GM12892 (cell line): Measurements from ENCODE around the gene CORO2A.

Source experiments
- DNase-seq: peaks from one replicate; pipeline ENCODE4 v3.0.0; 2011; ENCODE audit not compliant: insufficient read length
- FAIRE-seq: peaks from 2 replicates; lab custom pipeline; 2011; peaks lifted over from hg19 to GRCh38; lab: Jason Lieb, UNC
- POLR2A ChIP-seq: IDR thresholded peaks from 2 replicates; pipeline ENCODE4 v1.6.1; 2011; ENCODE audit warnings: low read depth, low read length, control low read depth
- POLR2AphosphoS5 ChIP-seq: IDR thresholded peaks from 2 replicates; pipeline ENCODE4 v1.6.1; 2011; ENCODE audit warnings: low read depth, low read length, control low read depth
- TAF1 ChIP-seq: IDR thresholded peaks from 2 replicates; pipeline ENCODE4 v1.6.1; 2011; ENCODE audit warnings: low read depth, mild to moderate bottlenecking, control low read depth, low read length, borderline replicate concordance

CORO2A gene

GRCh38 chr9:98218562-98219363 is 26.3 kb upstream of the CORO2A start:
- no peak for DNase-seq
- no peak for FAIRE-seq
- TF ChIP-seq TAF1 (no peak), POLR2AphosphoS5 (no peak), POLR2A (no peak)

DNA sequence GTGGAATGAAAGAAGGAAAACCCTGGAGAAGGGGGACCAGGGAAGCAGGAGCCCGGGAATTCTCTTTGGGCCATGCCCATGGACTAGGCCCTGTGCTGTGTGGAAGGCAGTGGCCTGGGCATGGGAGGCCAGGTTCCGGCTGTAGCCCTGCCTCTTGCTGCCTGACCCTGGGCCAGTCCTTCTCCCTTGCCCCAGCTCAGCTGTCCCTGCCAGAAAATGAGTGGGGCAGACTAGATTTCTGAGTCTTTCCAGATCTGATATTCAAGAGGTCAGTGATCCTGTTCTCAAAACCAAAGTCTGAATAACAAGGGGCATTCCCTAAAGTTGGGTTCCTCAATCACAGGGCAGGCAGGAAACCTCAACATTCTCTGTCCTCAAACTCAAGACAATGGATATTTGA is 24.8 kb upstream of the CORO2A start:
- DNase-seq (no peak), FAIRE-seq (no peak)
- no peak for TF ChIP-seq POLR2AphosphoS5
- no peak for TF ChIP-seq TAF1
- TF ChIP-seq POLR2A, result no peak

DNA sequence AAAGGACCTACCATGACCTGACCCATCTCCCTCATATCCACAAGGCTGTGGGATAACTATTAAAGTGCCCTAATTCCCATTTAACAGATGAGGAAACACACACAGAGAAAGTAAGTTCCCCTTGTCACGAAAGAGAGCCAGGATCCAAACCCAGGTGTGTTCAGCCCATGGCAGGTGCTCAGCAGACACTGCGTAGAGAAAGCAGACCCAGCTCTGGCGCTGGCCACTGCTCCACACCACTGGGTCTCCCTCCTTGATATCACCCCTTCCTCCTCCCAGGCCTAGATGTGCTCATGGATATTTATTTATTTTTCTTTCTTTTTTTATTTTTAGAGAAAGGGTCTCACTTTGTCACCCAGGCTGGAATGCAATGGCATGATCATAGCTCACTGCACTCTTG is 24.0 kb upstream of the CORO2A start:
- TF ChIP-seq POLR2A (no peak), TAF1 (no peak), POLR2AphosphoS5 (no peak)
- DNase-seq (no peak), FAIRE-seq (no peak)

DNA sequence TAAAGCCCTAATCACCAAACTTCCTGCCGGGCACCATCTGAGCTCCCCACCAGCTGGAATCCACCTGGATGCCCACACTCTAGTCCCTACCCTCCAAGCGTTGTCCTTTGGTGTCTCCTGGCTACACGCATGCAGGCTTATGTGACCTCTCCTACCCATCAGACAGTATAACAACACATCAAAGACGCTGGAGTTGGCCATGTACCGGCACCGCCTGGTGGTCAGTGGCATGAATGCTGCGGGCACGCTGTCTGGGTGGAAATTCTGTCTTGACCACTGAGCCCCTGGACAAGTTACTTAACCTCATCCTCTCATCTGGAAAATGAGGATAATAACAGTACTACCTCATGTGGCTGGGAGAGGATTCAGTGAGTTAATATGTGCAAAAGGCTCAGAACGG is 23.4 kb upstream of the CORO2A start:
- no peak for TF ChIP-seq TAF1
- FAIRE-seq (no peak), DNase-seq (no peak)

DNA sequence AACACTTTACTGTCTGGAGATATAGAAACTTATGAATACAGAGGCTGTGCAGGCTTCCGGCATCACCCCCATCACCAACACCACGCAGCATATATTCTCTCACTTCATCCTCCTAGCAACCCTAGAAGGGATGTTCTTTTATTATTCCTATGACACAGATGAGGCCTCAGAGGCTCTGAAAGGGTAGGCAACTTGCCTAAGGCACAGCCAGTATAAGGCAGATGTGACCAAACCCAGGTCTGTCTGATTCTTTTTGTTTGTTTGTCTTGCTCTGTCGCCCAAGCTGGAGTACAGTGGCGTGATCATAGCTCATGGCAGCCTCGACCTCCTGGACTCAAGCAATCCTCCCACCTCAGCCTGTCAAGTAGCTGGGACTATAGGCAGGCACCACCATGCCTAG is 22.8 kb upstream of the CORO2A start:
- FAIRE-seq, result no peak
- no peak for DNase-seq
- no peak for TF ChIP-seq POLR2A
- no peak for TF ChIP-seq TAF1
- no peak for TF ChIP-seq POLR2AphosphoS5

GRCh38 chr9:98214811-98215210 is 22.4 kb upstream of the CORO2A start:
- FAIRE-seq (no peak), DNase-seq (no peak)
- no peak for TF ChIP-seq POLR2AphosphoS5
- no peak for TF ChIP-seq TAF1
- TF ChIP-seq POLR2A, result no peak

DNA sequence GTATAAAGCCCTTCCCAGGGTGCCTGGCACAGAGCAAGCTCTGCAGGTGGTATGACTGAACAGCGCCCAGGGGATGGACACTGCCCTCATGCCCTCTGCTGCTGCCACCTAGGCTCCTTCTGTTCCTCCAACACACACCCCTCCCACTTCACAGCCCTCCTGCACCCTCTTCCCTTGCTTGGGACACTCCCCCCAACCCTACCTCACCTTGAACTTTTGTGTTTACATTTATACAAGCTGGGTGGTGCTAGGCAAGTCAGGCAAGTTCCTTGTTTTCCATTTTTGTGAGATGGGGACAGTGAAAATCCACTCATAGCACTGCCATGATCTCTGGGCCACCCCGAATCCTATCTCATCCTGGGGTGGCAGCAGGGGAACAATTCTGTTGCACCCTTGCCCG is 18.8 kb upstream of the CORO2A start:
- TF ChIP-seq POLR2AphosphoS5 (no peak), POLR2A (no peak), TAF1 (no peak)
- DNase-seq (no peak), FAIRE-seq (no peak)

- FAIRE-seq (no peak), DNase-seq (no peak)
- TF ChIP-seq TAF1 (no peak), POLR2A (no peak), POLR2AphosphoS5 (no peak)
Measured at GRCh38 chr9:98210435-98210834, 18.0 kb upstream of the CORO2A start.

- DNase-seq (no peak), FAIRE-seq (no peak)
- no peak for TF ChIP-seq POLR2A
- no peak for TF ChIP-seq POLR2AphosphoS5
- TF ChIP-seq TAF1, result no peak
Measured at GRCh38 chr9:98209530-98209929, 17.1 kb upstream of the CORO2A start.

GRCh38 chr9:98208635-98209034 is 16.2 kb upstream of the CORO2A start:
- FAIRE-seq (no peak), DNase-seq (no peak)
- no peak for TF ChIP-seq POLR2AphosphoS5

DNA sequence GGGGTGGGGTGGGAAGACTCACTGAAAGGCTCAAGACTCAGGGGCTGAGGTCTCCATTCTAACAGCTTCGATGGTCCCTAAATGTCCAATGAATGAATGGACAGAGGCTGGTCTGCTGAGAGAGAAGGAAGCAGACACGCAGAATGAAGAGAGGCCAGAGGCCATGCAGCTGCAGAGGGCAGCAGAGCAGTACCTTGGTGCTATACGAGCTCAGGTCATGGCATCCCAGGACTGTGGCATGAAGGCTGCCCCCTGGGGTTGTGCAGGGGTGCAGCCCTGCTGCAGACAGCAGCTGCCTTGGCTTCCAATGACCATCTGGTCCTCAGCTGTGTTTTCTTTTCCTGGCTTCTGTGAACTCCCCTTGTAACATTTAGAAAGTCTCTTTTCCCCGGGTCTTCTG is 15.2 kb upstream of the CORO2A start:
- TF ChIP-seq POLR2AphosphoS5, result no peak
- no peak for TF ChIP-seq TAF1
- no peak for TF ChIP-seq POLR2A
- FAIRE-seq, result no peak
- no peak for DNase-seq

- DNase-seq (no peak), FAIRE-seq (no peak)
- TF ChIP-seq POLR2AphosphoS5 (no peak), POLR2A (no peak)
Measured at GRCh38 chr9:98206754-98207153, 14.3 kb upstream of the CORO2A start.
